Karpas-422 (cell line): ENCODE data around the gene GATAD2B. TPM values are rescaled to one million over a fixed set of nuclear protein-coding genes. Genes with fewer than 3 reads are reported as not detected.

ENCODE experiments used
- DNase-seq: peaks from one replicate; pipeline ENCODE4 v3.0.0-alpha.2; 2015
- H2AFZ ChIP-seq: fragments of 200-600 bp; sonication (generic); 2 replicates; pipeline ENCODE4 v1.6.1; 2014; ENCODE audit warnings: antibody characterized with exemption, low read length, mixed read lengths
- H3K27ac ChIP-seq: fragments of 200-600 bp; sonication (generic); 2 replicates; pipeline ENCODE4 v1.5.1; 2014; ENCODE audit warnings: mild to moderate bottlenecking, low read length, moderate library complexity
- H3K27me3 ChIP-seq: fragments of 200-600 bp; sonication (generic); 2 replicates; pipeline ENCODE4 v1.6.1; 2014; ENCODE audit warnings: low read length, mixed read lengths
- H3K36me3 ChIP-seq: fragments of 200-600 bp; sonication (generic); 2 replicates; pipeline ENCODE4 v1.6.1; 2014; ENCODE audit warnings: low read length, mixed read lengths; ENCODE audit not compliant: insufficient read depth
- H3K4me1 ChIP-seq: fragments of 200-600 bp; sonication (generic); 2 replicates; pipeline ENCODE4 v1.6.1; 2014; ENCODE audit warnings: mild to moderate bottlenecking, low read length, mixed read lengths
- H3K4me2 ChIP-seq: fragments of 200-600 bp; sonication (generic); 2 replicates; pipeline ENCODE4 v1.6.1; 2014; ENCODE audit warnings: low read length, low read depth, mild to moderate bottlenecking; ENCODE audit not compliant: poor library complexity, severe bottlenecking
- H3K4me3 ChIP-seq: fragments of 200-600 bp; sonication (generic); 2 replicates; pipeline ENCODE4 v1.5.1; 2014; ENCODE audit warnings: mild to moderate bottlenecking, antibody characterized with exemption, low read length, mixed read lengths
- H3K79me2 ChIP-seq: fragments of 200-600 bp; sonication (generic); 2 replicates; pipeline ENCODE4 v1.6.1; 2014; ENCODE audit warnings: mild to moderate bottlenecking, low read length, mixed read lengths
- H3K9ac ChIP-seq: fragments of 200-600 bp; sonication (generic); 2 replicates; pipeline ENCODE4 v1.6.0; 2014; ENCODE audit warnings: low read length
- H3K9me2 ChIP-seq: fragments of 200-600 bp; sonication (generic), shearing (Covaris generic); replicated peaks from 2 replicates; pipeline ENCODE4 v1.6.0; 2014; ENCODE audit warnings: mild to moderate bottlenecking, low read length, moderate library complexity; ENCODE audit not compliant: insufficient read depth
- H3K9me3 ChIP-seq: fragments of 300-700, 200-600 bp; sonication (generic); 2 replicates; pipeline ENCODE4 v1.6.1; 2014; ENCODE audit warnings: low read length, mixed read lengths
- H4K20me1 ChIP-seq: fragments of 200-600 bp; sonication (generic); 2 replicates; pipeline ENCODE4 v1.6.1; 2014; ENCODE audit warnings: mild to moderate bottlenecking, antibody characterized with exemption, low read length, low read depth; ENCODE audit not compliant: insufficient read depth
- total RNA-seq: library from RNA; depleted of rRNA; stranded (reverse); fragments of >200 nt; shearing (Covaris generic); gene quantifications from 2 replicates; pipeline ENCODE4 v1.2.3, GENCODE V29; 2014; ENCODE audit warnings: low replicate concordance

Gene GATAD2B
- total RNA-seq, 1 experiment from 2014 or later, result 21.8 TPM

DNA sequence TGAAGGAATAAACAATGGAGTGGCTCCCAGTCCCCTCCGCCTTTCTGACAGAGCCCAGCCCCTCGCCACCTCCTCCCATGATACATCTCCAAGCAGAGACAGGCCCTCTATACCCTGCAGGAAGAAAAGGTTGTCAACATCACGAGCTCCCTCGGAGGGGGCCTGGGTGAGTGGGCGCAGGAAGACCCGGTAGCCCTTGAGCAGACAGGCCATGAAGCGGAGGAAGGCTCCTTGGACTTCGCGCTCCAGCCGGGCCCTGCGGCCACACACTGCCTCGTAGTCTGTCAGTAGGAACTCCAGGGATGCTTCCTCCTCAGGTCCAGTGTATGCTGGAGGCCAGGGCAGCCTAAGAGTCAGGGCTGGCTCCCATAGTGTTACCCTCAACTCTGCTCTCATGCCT, 16.7 kb upstream of the GATAD2B start:
- H3K27me3 ChIP-seq, result no peaks in the 10 kb centered on the region
- no peak overlapping the region for H3K4me2 ChIP-seq
- DNase-seq, result no peak
- no peak overlapping the region for H3K9ac ChIP-seq
- H3K4me3 ChIP-seq, result no peak overlapping the region
- H3K36me3 ChIP-seq, result peaks cover 38% of the 10 kb centered on the region
- no peaks in the 10 kb centered on the region for H4K20me1 ChIP-seq
- H3K9me3 ChIP-seq, result no peaks in the 10 kb centered on the region
- H2AFZ ChIP-seq, result no peak overlapping the region
- no peaks in the 10 kb centered on the region for H3K9me2 ChIP-seq
- no peak overlapping the region for H3K27ac ChIP-seq
- peaks cover 20% of the 10 kb centered on the region for H3K79me2 ChIP-seq
- H3K4me1 ChIP-seq, result peaks cover 9% of the 10 kb centered on the region

DNA sequence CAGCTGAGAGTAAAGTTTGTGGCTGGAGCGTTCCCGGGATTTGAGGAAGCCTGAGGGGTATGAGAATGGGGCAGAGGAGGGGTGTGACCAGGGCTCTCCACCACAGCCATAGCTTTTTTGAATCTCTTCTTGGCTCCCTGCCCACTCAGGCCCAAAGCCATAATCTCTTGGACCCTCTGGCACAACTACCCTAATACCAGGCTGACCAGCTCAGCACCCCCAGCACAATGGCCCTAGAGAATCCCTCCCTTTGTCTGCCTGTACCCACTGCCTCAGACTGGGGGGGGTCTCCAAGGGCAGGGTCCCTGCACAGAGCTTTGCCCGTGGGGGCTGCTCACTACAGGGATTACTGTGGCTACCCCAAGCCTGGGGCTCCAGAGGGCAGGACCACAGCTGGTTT, 16.2 kb upstream of the GATAD2B start:
- no peak overlapping the region for H2AFZ ChIP-seq
- peaks cover 15% of the 10 kb centered on the region for H3K79me2 ChIP-seq
- peaks cover 38% of the 10 kb centered on the region for H3K36me3 ChIP-seq
- no peak for DNase-seq
- no peaks in the 10 kb centered on the region for H4K20me1 ChIP-seq
- H3K4me3 ChIP-seq, result no peak overlapping the region
- no peaks in the 10 kb centered on the region for H3K27me3 ChIP-seq
- no peak overlapping the region for H3K4me2 ChIP-seq
- H3K9me2 ChIP-seq, result no peaks in the 10 kb centered on the region
- H3K27ac ChIP-seq, result no peak overlapping the region
- H3K9me3 ChIP-seq, result no peaks in the 10 kb centered on the region
- H3K4me1 ChIP-seq, result peaks cover 4% of the 10 kb centered on the region
- no peak overlapping the region for H3K9ac ChIP-seq

DNA sequence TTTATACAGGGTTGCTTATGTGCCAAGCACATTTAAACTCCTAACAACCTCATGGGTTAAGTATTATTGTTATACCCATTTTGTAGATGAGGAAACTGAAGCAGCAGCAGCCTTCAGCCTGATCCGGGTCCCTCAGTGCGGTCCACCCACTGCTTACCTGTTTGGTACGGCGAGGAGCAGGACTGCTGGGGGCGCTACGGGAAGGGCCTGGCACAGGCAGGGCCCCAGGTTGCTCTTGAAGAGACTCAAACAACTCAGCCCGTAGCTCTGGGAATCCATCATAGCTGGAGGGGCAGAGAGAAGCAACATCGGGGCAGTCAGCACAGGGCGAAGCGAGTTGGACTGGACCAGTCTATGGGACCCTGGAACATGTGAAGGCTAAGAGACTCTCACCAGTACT, 14.6 kb upstream of the GATAD2B start:
- no peak overlapping the region for H3K27ac ChIP-seq
- H3K4me3 ChIP-seq, result no peak overlapping the region
- H3K4me2 ChIP-seq, result no peak overlapping the region
- peaks cover 26% of the 10 kb centered on the region for H3K36me3 ChIP-seq
- no peaks in the 10 kb centered on the region for H4K20me1 ChIP-seq
- peaks cover under 1% of the 10 kb centered on the region; the same call in 1 of the 2 replicates for H3K79me2 ChIP-seq
- no peak for DNase-seq
- no peaks in the 10 kb centered on the region for H3K27me3 ChIP-seq
- H2AFZ ChIP-seq, result no peak overlapping the region
- no peaks in the 10 kb centered on the region for H3K9me2 ChIP-seq
- H3K9ac ChIP-seq, result no peak overlapping the region
- H3K9me3 ChIP-seq, result no peaks in the 10 kb centered on the region
- H3K4me1 ChIP-seq, result no peaks in the 10 kb centered on the region

DNA sequence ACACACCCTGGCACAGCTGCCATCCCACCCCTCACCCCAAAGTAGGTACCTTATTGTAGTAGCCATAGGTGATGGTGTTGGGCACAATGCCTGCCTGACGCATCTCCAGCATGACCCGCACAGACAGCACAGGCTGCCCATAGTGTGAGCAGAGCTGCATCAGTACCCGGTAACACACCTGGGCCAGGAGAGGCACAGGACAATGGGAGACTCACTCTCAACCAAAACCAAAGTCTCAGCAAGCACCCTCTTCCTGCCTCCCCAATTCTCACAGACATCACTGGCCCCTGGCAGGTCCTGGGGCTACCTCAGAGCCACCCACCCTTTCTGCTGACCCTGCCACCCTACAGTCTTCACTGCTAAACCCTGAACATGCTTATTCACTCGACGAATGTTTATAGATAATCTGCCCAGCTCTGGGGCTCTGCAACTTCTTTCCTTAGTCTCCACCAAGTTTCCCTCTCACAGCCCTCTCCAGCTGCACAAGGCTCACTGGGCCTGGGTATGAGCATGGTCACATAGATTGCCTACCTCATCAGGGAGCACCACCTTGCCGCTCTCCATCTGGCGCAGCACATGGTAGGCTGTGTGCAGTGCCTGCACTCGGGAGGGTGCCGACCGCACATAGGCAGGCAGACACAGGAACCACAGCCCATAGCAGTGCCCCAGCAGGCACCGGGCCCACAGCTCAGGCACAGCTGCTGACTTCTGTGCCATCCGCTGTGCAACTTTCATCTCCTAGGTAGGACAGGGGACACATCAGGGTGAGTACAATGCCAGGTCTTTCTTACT, 13.4 kb upstream of the GATAD2B start:
- no peak overlapping the region for H3K9ac ChIP-seq
- H3K9me2 ChIP-seq, result no peaks in the 10 kb centered on the region
- no peak overlapping the region for H2AFZ ChIP-seq
- H3K27me3 ChIP-seq, result no peaks in the 10 kb centered on the region
- no peaks in the 10 kb centered on the region for H3K9me3 ChIP-seq
- H3K79me2 ChIP-seq, result no peaks in the 10 kb centered on the region
- H4K20me1 ChIP-seq, result no peaks in the 10 kb centered on the region
- no peaks in the 10 kb centered on the region for H3K4me1 ChIP-seq
- peaks cover 26% of the 10 kb centered on the region for H3K36me3 ChIP-seq
- no peak overlapping the region for H3K27ac ChIP-seq
- no peak overlapping the region for H3K4me2 ChIP-seq
- H3K4me3 ChIP-seq, result no peak overlapping the region
- DNase-seq, result no peak

DNA sequence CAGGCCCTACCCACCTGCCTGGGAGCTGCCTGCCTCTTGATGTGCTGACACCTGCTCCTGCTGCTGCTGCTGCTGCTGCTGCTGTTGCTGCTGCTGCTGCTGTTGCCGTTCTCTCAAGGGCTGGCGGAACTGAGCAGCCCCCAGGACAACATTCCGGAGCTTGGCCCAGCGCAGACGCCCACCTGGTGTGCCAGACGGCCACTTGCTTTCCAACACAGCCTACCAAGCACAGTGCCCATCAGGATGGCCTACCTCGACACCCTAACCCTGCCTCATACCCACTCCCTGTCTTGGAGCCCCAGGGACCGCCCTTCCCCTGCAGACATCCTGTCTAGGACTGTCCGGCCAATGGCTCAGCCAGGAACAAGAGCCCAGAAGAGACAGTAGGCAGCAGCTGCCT, 12.0 kb upstream of the GATAD2B start:
- H3K79me2 ChIP-seq, result no peaks in the 10 kb centered on the region
- H2AFZ ChIP-seq, result no peak overlapping the region
- no peak overlapping the region for H3K4me2 ChIP-seq
- H3K36me3 ChIP-seq, result peaks cover 26% of the 10 kb centered on the region
- H3K27ac ChIP-seq, result no peak overlapping the region
- no peak for DNase-seq
- no peaks in the 10 kb centered on the region for H3K9me2 ChIP-seq
- H3K4me1 ChIP-seq, result peaks cover 2% of the 10 kb centered on the region; the same call in 1 of the 2 replicates
- no peaks in the 10 kb centered on the region for H3K9me3 ChIP-seq
- H3K27me3 ChIP-seq, result no peaks in the 10 kb centered on the region
- no peaks in the 10 kb centered on the region for H4K20me1 ChIP-seq
- no peak overlapping the region for H3K9ac ChIP-seq
- H3K4me3 ChIP-seq, result no peak overlapping the region

DNA sequence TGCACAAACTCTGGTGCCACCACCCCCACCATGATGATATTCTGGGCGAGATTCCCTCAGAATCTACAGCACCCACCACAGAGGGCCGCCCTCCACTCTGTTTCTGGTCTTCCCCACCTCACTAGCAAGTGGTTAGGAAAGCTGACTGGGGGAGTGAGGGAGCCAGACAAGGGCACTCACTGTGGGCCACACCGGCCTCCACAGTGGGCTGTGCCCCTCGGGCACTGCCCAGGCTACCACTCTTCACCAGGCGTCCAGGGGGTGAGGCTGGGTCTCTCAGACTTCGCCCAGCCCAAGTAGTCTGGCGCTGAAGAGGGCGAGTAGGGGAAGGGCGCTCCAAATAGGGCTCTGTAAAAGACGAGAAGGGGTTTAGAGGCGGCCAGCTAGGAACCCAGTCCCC, 11.2 kb upstream of the GATAD2B start:
- H4K20me1 ChIP-seq, result no peaks in the 10 kb centered on the region
- no peaks in the 10 kb centered on the region for H3K27me3 ChIP-seq
- no peak overlapping the region for H3K4me2 ChIP-seq
- peaks cover 10% of the 10 kb centered on the region for H3K4me1 ChIP-seq
- no peak overlapping the region for H3K27ac ChIP-seq
- DNase-seq, result no peak
- peaks cover 24% of the 10 kb centered on the region for H3K36me3 ChIP-seq
- no peak overlapping the region for H3K9ac ChIP-seq
- H3K4me3 ChIP-seq, result no peak overlapping the region
- H3K79me2 ChIP-seq, result no peaks in the 10 kb centered on the region
- no peak overlapping the region for H2AFZ ChIP-seq
- no peaks in the 10 kb centered on the region for H3K9me2 ChIP-seq
- H3K9me3 ChIP-seq, result no peaks in the 10 kb centered on the region

DNA sequence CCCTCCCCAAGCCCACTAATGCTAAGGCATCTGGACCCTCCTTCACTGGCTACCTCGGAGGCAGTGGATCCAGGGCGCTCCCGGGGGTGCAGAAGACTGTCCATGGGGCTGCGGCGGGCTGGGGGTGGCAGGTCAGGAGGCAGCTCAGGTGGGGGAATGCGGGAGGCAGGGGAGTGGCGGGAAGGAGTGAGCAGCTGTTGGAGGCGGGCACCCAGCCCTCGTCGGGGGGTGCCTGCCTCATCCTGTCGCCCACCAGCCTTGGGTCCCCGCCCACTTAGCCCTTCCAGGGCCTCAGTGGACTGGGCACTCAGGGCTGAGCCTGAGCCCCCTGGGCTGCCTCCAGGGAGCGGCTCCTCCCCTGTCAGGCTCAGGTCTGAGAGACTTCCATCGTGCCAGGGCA, 10.7 kb upstream of the GATAD2B start:
- H2AFZ ChIP-seq, result no peak overlapping the region
- peaks cover 21% of the 10 kb centered on the region for H3K36me3 ChIP-seq
- no peaks in the 10 kb centered on the region for H3K9me3 ChIP-seq
- no peak for DNase-seq
- H3K27me3 ChIP-seq, result no peaks in the 10 kb centered on the region
- no peaks in the 10 kb centered on the region for H3K9me2 ChIP-seq
- no peak overlapping the region for H3K9ac ChIP-seq
- H3K4me2 ChIP-seq, result no peak overlapping the region
- peaks cover 15% of the 10 kb centered on the region for H3K4me1 ChIP-seq
- no peaks in the 10 kb centered on the region for H3K79me2 ChIP-seq
- no peaks in the 10 kb centered on the region for H4K20me1 ChIP-seq
- H3K4me3 ChIP-seq, result no peak overlapping the region
- no peak overlapping the region for H3K27ac ChIP-seq

DNA sequence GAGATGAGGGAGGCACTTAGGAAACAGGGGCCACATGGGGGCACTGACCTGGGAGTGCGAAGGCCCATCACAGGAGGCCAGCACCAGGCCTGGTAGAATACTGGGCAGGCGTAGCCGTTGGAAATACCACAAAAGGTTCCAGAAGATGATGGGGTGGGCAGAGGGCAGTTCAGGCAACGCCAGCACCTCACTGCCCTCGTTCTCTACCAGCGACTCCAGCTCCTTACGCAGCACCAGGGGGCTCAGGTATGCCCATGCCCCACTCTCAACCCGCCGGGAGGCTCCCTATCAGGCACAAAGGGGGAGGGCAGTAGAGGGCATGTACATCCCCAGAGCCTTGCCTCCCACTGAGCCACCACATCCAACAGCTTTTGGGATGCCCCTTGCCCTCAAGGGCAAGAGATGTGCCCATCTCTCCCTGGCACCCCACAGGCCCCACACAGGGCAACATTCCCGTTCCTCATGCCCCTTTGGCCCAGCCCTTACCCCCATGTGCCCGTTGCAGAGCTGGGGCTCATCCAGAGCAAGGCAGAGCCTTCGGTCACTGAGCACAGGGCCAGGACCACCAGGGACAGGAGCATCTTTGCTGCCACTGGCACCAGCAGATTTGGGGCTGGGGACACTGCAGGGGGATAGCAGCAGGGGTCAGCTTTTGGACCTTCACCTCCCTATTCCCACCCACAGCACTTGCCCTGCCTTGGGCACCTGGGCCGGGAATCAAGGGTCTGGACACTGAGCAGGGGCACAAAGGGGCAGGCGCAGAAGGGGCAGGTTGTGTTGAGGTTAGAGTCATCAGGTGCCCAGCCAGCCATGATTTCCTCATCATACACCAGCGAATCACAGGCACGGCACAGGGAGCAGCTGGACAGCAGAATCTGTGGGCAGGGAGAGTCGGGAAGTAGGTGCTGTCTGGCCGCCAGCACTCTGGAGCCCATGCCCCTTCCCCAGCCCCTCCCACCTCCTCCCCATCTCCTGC, 9.7 kb upstream of the GATAD2B start:
- H3K36me3 ChIP-seq, result peaks cover 17% of the 10 kb centered on the region

More for the DNA sequence above, 9.7 kb upstream of the GATAD2B start:
- Histone ChIP-seq H3K4me3 (no peak overlapping the region), H3K9me2 (no peaks in the 10 kb centered on the region), H3K9ac (no peak overlapping the region), H3K9me3 (no peaks in the 10 kb centered on the region), H3K4me2 (no peak overlapping the region), H2AFZ (no peak overlapping the region), H3K27me3 (no peaks in the 10 kb centered on the region), H4K20me1 (no peaks in the 10 kb centered on the region), H3K27ac (no peak overlapping the region), H3K4me1 (peaks cover 18% of the 10 kb centered on the region), H3K79me2 (no peaks in the 10 kb centered on the region)
- no peak for DNase-seq
